Measurements from ENCODE around the gene BRIP1.
"Not testable (repeated sequence)": the region's sequence is repeated elsewhere in the genome, so short reads cannot be mapped to it uniquely, and the experiment has no call there.

GRCh38 chr17:61819265-61819664 lies 44.1 kb downstream of the BRIP1 start:
- not testable (repeated sequence) for TF ChIP-seq CTCF (IDR thresholded peaks at IDR 0.05; ENCODE audit: insufficient read depth, low read depth, low read length); EZH2 (IDR thresholded peaks at IDR 0.05; ENCODE audit: insufficient read depth, low read length)
